NCI-H446 (cell line): ENCODE results near the gene CDH22.

Experiments used
- DNase-seq, 2 experiments: peaks; one replicate each; lab custom pipeline; 2025; lab: John Stamatoyannopoulos, UW

CDH22 gene

DNA sequence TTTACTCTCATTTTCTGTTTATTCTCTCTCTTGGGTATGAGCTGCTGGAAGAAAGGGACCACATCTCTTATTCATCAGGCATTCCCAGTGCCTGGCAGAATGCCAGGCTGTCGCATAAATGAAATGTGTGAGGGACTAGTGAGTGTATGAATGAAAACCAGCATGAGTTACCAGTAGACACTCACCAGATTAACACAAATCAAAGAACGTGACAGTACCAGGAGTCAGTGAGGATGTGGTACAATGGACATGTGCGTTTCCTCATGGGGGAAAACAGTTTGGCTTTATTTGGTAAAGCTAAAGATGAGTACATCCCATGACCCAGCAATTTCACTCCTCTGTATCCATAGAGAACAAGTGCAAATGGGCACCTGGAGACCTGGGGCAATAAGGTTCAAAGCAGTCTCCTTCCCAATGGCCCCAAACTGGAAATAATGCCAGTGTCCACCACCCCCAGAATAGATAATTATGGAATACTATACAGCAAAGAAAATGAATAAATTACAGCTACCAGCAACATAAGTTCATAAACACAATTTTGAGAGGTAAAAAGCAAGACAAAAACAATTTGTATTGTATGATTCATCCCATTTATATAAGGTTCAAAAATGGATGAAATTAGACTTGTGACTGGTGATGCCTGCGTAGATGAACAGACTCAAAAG lies 93.3 kb downstream of the CDH22 start:
- DNase-seq = peak in 1 of 2 experiments; percentile 30

GRCh38 chr20:46213946-46214823 lies 94.1 kb downstream of the CDH22 start:
- DNase-seq = no peak

GRCh38 chr20:46212876-46213275 lies 95.4 kb downstream of the CDH22 start:
- no peak for DNase-seq

DNA sequence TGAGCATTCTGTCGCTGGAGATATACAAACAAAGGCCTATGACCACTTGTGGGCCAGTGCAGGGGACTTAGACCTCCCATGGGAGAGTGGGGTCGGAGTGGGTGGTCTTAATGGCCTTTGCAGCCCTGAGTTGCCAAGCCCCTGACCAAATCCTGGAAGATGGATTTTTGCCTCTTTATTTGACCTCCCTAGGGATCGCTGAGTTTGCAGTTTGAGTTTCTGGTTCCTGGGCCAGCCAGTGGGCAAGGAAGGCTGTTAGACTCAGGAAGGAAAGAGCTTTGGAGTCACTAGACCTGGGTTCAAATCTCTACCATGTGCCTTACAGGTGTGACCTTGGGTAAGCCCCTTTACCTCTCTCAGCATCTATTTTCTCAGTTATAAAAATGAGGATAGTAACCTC lies 96.0 kb downstream of the CDH22 start:
- DNase-seq = no peak

- no peak for DNase-seq
These were observed 97.0 kb downstream of the CDH22 start for GRCh38 chr20:46211331-46211722.

DNA sequence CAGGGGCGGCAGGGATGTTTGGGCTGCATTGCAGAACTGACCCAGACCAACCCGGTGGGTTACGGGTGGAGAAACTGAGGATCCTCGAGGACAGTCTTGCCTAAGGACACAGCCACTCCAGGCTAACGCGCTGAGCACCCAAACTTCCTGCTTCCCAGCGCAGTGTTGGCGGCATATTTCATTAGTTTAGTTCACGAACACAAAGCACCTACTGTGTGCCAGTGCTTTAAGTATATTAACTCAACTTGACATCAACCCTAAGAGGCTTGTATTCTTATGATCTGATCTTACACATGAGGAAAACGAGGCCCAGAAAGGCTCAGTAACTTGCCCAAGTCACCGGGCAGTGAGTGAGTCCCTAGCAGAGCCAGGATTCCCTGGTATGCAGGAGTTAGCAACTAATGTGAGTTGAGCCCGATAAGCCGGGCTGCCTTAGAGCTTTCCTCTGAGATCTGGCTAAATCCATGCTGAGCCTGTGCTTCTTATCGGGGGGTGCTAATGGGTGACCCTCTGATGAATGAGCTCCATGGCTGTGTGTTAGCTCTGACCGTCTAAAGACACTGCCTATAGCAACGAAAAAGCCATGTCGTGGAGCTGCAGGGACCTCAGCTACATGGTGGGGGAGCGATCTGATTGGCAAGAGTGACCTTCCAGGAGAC lies 97.5 kb downstream of the CDH22 start:
- no peak for DNase-seq

- no peak for DNase-seq
These were observed 98.2 kb downstream of the CDH22 start for GRCh38 chr20:46209930-46210671.

DNA sequence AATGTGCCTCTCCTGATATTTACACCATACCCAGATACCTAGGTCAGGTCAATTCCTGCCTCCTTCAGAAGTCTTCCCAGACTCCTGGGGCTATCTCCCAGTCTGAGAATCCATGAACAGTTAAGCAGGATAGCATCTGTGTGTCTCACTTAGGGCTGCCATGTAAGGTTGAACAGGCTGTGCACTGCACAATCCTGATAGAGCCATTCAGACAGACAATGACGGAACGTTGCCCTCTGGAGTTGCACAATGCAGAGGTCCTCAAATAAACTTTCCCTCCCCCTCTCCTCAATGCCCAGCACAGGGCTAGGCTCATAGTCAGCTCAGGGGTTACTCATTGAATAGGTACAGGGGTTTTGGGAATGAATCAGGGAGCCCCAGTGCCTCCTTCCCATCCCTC lies 100.5 kb downstream of the CDH22 start:
- no peak for DNase-seq

- DNase-seq = no peak
These were observed 101.2 kb downstream of the CDH22 start for GRCh38 chr20:46206992-46207549.

GRCh38 chr20:46206025-46206424 lies 102.3 kb downstream of the CDH22 start:
- DNase-seq = no peak

- DNase-seq = no peak
These were observed 102.9 kb downstream of the CDH22 start for GRCh38 chr20:46205349-46205748.

- no peak for DNase-seq
These were observed 103.6 kb downstream of the CDH22 start for GRCh38 chr20:46204594-46205186.

DNA sequence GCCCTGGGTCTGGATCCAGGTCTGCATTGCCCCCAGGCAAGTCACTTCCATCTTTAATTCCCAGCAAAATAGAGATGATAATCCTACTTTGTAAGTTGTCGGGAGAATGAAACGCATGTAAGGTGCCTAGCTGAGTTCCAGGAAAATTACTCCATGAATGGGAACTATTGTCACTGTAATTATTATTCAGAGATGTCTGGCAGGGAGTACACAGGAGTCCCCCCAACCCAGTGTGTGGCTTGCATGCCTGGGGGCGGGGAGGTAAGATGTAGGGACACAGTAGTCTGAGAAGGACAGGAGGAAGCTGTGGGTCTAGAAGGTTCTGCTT lies 104.8 kb downstream of the CDH22 start:
- DNase-seq = no peak

GRCh38 chr20:46202766-46203509 lies 105.4 kb downstream of the CDH22 start:
- peak in 1 of 2 experiments; percentile 51 for DNase-seq

- DNase-seq = no peak
These were observed 107.4 kb downstream of the CDH22 start for GRCh38 chr20:46200582-46201570.

- DNase-seq = no peak
These were observed 109.1 kb downstream of the CDH22 start for GRCh38 chr20:46199198-46199597.

GRCh38 chr20:46196990-46197389 lies 111.3 kb downstream of the CDH22 start:
- DNase-seq = no peak

DNA sequence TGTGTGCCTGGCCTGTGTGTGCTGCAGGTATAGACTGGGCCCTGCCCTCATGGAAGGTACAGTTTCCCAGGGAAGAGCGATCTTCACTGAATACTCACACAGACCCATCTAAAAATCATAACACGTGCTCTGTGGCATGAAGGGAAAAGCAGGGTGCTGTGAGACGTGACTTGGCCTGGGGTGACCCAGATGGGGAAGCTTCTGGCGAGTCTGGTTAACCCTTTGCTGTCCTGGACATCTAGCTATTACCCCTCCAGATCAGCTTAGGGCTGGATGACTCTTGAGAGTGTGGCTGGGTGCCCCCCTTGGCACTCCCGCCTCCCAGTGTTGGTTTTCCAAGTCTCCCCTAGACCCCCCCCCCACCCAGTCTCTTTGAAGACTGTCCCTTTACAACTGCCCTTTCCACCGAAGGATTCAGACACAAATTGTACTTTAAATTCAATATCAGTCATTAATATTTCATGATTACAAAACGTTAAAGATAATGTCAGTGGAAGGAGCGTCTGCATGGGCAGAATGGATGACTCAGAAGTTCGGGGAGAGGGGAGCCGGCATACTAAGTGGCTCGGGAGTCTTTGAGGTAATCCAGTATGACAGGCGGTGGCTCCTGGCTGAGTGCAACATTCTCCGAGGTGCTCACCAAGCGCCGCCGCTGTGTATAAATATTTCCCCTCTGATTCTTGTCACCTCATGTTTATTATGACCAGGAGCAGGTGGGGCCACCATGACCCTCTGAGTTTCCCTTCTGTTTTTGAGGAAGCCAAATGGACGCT lies 112.8 kb downstream of the CDH22 start:
- no peak for DNase-seq

DNA sequence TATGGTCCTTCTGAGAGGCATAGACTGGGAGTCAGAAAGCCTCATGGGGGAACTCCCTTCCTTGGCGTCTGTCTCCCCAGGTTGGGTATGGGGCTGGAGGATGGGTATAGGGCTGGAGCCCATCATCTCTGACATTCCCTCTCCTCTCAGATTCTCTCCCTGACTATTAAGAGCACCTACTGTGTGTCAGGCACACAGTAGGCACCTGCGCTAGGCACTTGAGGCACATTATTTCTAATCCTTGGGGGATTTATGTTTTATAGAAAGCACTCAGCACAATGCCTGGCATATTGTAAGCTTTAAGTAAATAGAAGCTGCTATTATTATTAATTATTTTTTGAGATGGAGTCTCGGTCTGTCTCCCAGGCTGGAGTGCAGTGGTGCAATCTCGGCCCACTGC lies 113.9 kb downstream of the CDH22 start:
- DNase-seq = no peak
